Measurements from ENCODE around the gene ZFYVE28. TPM values are rescaled to one million over a fixed set of nuclear protein-coding genes. Genes with fewer than 3 reads are reported as not detected.

The ZFYVE28 gene
- total RNA-seq, 1 donor from 2014 or later, result 0.39 TPM

GRCh38 chr4:2341261-2341841 lies 77.1 kb downstream of the ZFYVE28 start:
- Histone ChIP-seq H3K4me1 (no peaks in the 10 kb centered on the region), H3F3A (ENCODE audit: low read depth) (no peaks in the 10 kb centered on the region), H3K27me3 (no peaks in the 10 kb centered on the region), H3K9me3 (ENCODE audit: low read depth) (no peaks in the 10 kb centered on the region), H3K9ac (no peak overlapping the region), H2AFZ (replicated peaks) (no peak overlapping the region), H3K4me3 (no peak overlapping the region), H3K4me2 (no peak overlapping the region), H4K20me1 (ENCODE audit: low read depth) (no peaks in the 10 kb centered on the region), H3K36me3 (no peaks in the 10 kb centered on the region), H3K79me2 (ENCODE audit: low read depth) (no peaks in the 10 kb centered on the region), H3K27ac (no peak overlapping the region)
- H3K9me3 Mint-ChIP-seq, result peaks cover 3% of the 10 kb centered on the region
- H3K27ac Mint-ChIP-seq, result no peak overlapping the region
- TF ChIP-seq, protein P1, sequence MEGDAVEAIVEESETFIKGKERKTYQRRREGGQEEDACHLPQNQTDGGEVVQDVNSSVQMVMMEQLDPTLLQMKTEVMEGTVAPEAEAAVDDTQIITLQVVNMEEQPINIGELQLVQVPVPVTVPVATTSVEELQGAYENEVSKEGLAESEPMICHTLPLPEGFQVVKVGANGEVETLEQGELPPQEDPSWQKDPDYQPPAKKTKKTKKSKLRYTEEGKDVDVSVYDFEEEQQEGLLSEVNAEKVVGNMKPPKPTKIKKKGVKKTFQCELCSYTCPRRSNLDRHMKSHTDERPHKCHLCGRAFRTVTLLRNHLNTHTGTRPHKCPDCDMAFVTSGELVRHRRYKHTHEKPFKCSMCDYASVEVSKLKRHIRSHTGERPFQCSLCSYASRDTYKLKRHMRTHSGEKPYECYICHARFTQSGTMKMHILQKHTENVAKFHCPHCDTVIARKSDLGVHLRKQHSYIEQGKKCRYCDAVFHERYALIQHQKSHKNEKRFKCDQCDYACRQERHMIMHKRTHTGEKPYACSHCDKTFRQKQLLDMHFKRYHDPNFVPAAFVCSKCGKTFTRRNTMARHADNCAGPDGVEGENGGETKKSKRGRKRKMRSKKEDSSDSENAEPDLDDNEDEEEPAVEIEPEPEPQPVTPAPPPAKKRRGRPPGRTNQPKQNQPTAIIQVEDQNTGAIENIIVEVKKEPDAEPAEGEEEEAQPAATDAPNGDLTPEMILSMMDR (IDR thresholded peaks at IDR 0.05), result no peak
- TF ChIP-seq EZH2 (IDR thresholded peaks at IDR 0.05) (no peak), EZH2phosphoT487 (IDR thresholded peaks at IDR 0.05) (no peak)
- peaks cover 3% of the 10 kb centered on the region for H3K4me1 Mint-ChIP-seq
- no peak overlapping the region for H3K4me3 Mint-ChIP-seq
- no peak for DNase-seq (ENCODE audit: low spot score)
- peaks cover 9% of the 10 kb centered on the region for H3K27me3 Mint-ChIP-seq (ENCODE audit: insufficient read depth, low read depth)
- H3K36me3 Mint-ChIP-seq, result no peaks in the 10 kb centered on the region

DNA sequence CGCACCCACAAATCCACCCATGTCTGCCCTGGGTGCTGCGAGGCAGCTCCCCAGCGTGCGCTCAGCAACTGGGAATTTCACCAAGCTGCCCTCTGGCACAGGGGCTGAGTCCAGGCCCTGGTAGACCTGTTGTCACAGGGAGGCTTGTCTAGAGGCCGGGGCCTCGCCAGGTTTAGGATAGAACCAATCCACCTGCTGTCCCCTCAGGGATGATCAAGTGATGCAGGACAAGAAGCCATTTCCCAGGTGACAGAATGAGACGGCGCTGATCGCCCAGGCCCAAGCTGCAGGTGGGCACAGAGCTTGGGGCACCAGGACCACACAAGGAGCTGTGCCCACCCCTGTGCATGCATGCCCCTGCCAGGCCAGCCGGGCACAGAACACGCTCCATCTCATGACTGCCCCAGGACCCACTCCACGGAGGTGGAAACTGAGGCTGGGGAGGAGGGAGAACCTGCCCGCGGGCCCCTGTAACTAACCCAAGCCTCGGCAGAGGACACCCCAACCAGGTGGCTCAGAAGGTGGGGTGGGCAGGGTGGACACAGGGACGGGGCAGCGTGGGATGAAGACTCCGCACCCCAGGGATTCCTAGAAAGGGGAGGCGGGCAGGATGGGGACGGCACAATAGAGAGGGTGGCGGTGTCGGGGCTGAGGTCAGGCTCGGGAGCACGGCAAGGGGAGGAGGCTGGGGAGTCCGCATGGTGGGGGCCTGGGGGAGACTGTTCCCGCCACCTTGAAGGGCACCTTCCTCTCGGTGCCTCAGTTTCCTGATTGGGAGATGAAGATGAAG lies 78.0 kb downstream of the ZFYVE28 start:
- H3K36me3 Mint-ChIP-seq, result peaks cover 1% of the 10 kb centered on the region
- no peak overlapping the region for H3K4me3 ChIP-seq
- H3K79me2 ChIP-seq (ENCODE audit: low read depth), result no peaks in the 10 kb centered on the region
- no peaks in the 10 kb centered on the region for H4K20me1 ChIP-seq (ENCODE audit: low read depth)
- no peak overlapping the region for H2AFZ ChIP-seq (replicated peaks)
- no peaks in the 10 kb centered on the region for H3K4me1 ChIP-seq
- no peaks in the 10 kb centered on the region for H3K27me3 ChIP-seq
- H3F3A ChIP-seq (ENCODE audit: low read depth), result no peaks in the 10 kb centered on the region
- no peak for DNase-seq (ENCODE audit: low spot score)
- peaks cover 13% of the 10 kb centered on the region for H3K27me3 Mint-ChIP-seq (ENCODE audit: insufficient read depth, low read depth)
- no peak overlapping the region for H3K4me2 ChIP-seq
- H3K4me1 Mint-ChIP-seq, result peaks cover 6% of the 10 kb centered on the region
- H3K36me3 ChIP-seq, result no peaks in the 10 kb centered on the region
- H3K4me3 Mint-ChIP-seq, result no peak overlapping the region
- H3K27ac Mint-ChIP-seq, result no peak overlapping the region
- H3K27ac ChIP-seq, result no peak overlapping the region
- no peaks in the 10 kb centered on the region for H3K9me3 ChIP-seq (ENCODE audit: low read depth)
- H3K9ac ChIP-seq, result no peak overlapping the region
- TF ChIP-seq EZH2phosphoT487 (IDR thresholded peaks at IDR 0.05) (no peak), EZH2 (IDR thresholded peaks at IDR 0.05) (no peak)
- TF ChIP-seq, protein P1 (IDR thresholded peaks at IDR 0.05), result no peak
- peaks cover 3% of the 10 kb centered on the region for H3K9me3 Mint-ChIP-seq

- no peaks in the 10 kb centered on the region for H3K27me3 ChIP-seq
- DNase-seq (ENCODE audit: low spot score), result no peak
- no peak overlapping the region for H3K4me3 ChIP-seq
- H4K20me1 ChIP-seq (ENCODE audit: low read depth), result no peaks in the 10 kb centered on the region
- peaks cover 1% of the 10 kb centered on the region for H3K36me3 Mint-ChIP-seq
- no peaks in the 10 kb centered on the region for H3K4me1 ChIP-seq
- H3K27me3 Mint-ChIP-seq (ENCODE audit: insufficient read depth, low read depth), result peaks cover 12% of the 10 kb centered on the region
- no peak overlapping the region for H3K27ac ChIP-seq
- H3K27ac Mint-ChIP-seq, result no peak overlapping the region
- no peaks in the 10 kb centered on the region for H3F3A ChIP-seq (ENCODE audit: low read depth)
- H3K9me3 ChIP-seq (ENCODE audit: low read depth), result no peaks in the 10 kb centered on the region
- no peaks in the 10 kb centered on the region for H3K9me3 Mint-ChIP-seq
- H2AFZ ChIP-seq (replicated peaks), result no peak overlapping the region
- H3K9ac ChIP-seq, result no peak overlapping the region
- no peak overlapping the region for H3K4me3 Mint-ChIP-seq
- H3K4me2 ChIP-seq, result no peak overlapping the region
- peaks cover 6% of the 10 kb centered on the region for H3K4me1 Mint-ChIP-seq
- no peaks in the 10 kb centered on the region for H3K79me2 ChIP-seq (ENCODE audit: low read depth)
- no peak for TF ChIP-seq EZH2 (IDR thresholded peaks at IDR 0.05)
- TF ChIP-seq, protein P1 (IDR thresholded peaks at IDR 0.05), result no peak
- TF ChIP-seq EZH2phosphoT487 (IDR thresholded peaks at IDR 0.05), result no peak
- no peaks in the 10 kb centered on the region for H3K36me3 ChIP-seq
Observed at GRCh38 chr4:2339458-2340271, 78.8 kb downstream of the ZFYVE28 start.
